K562 (cell line): ENCODE results near the gene SECISBP2.

Experiments
- ARHGAP35 ChIP-seq: fragments of 450-650 bp; IDR thresholded peaks from 2 replicates; pipeline ENCODE4 v1.6.1; 2018; ENCODE audit not compliant: partially characterized antibody
- ATF3 ChIP-seq, 2 experiments: fragments of 450-650 bp in 1 of 2; sonication (generic) in 1 of 2; formaldehyde crosslinking in 1 of 2; IDR thresholded peaks in 1 of 2; conservative IDR thresholded peaks in 1 of 2; 2 replicates each; pipeline versions ENCODE4 v1.6.1 to v1.8.1; 2016 to 2023; ENCODE audit warnings: mild to moderate bottlenecking in 2 of 2, moderate library complexity in 2 of 2, inconsistent platforms in 1 of 2, missing genetic modification reagents in 1 of 2
- CTCF ChIP-seq, 3 experiments: IDR thresholded peaks in 2 of 3; conservative IDR thresholded peaks in 1 of 3; 2 replicates each; pipeline ENCODE4 v1.5.1; 2011 to 2012; ENCODE audit warnings: low read length in 3 of 3, mild to moderate bottlenecking in 3 of 3, control low read depth in 2 of 3, improper control_type of control experiment in 1 of 3, inconsistent platforms in 1 of 3, low read depth in 1 of 3, mixed read lengths in 1 of 3, moderate library complexity in 1 of 3; ENCODE audit not compliant: insufficient read depth in 2 of 3
- ERF ChIP-seq: fragments of 450-650 bp; formaldehyde crosslinking; IDR thresholded peaks from 2 replicates; pipeline ENCODE4 v1.4.0; 2020; ENCODE audit warnings: mild to moderate bottlenecking, mixed read lengths
- EZH2 ChIP-seq: IDR thresholded peaks from 2 replicates; pipeline ENCODE4 v1.6.1; 2012; ENCODE audit warnings: low read depth, mild to moderate bottlenecking, inconsistent platforms, low read length, borderline replicate concordance
- HMG20B ChIP-seq: fragments of 250-450 bp; sonication (Bioruptor Pico); IDR thresholded peaks from 2 replicates; pipeline ENCODE4 v1.5.0; 2021; ENCODE audit warnings: mild to moderate bottlenecking
- NONO ChIP-seq, 2 experiments: fragments of 200-400 bp in 1 of 2; fragments of 450-650 bp in 1 of 2; formaldehyde crosslinking in 1 of 2; IDR thresholded peaks; 2 replicates each; pipeline ENCODE4 v1.6.1; 2017; ENCODE audit warnings: low read depth in 2 of 2, mild to moderate bottlenecking in 2 of 2, moderate library complexity in 2 of 2, low read length in 1 of 2
- PML ChIP-seq: IDR thresholded peaks from 2 replicates; pipeline ENCODE4 v1.6.1; 2012; ENCODE audit warnings: low read length, inconsistent platforms
- RCOR1 ChIP-seq, 2 experiments: IDR thresholded peaks; 2 replicates each; pipeline ENCODE4 v1.6.1; 2012; ENCODE audit warnings: low read depth in 2 of 2, low read length in 2 of 2, borderline replicate concordance in 1 of 2, improper control_type of control experiment in 1 of 2
- TAF1 ChIP-seq: IDR thresholded peaks from 2 replicates; pipeline ENCODE4 v1.6.1; 2011; ENCODE audit warnings: mild to moderate bottlenecking, low read length, moderate library complexity; ENCODE audit not compliant: insufficient read depth, control insufficient read depth, severe bottlenecking; ENCODE audit errors: extremely low read depth
- USF1 ChIP-seq: sonication (generic); formaldehyde crosslinking; IDR thresholded peaks from 2 replicates; pipeline ENCODE4 v1.9.0; 2022; ENCODE audit warnings: mild to moderate bottlenecking, missing genetic modification reagents
- ZNF263 ChIP-seq: sonication (generic); formaldehyde crosslinking; IDR thresholded peaks from 2 replicates; pipeline ENCODE4 v1.8.0; 2022; ENCODE audit warnings: mild to moderate bottlenecking, missing genetic modification reagents, borderline replicate concordance
- ZNF785 ChIP-seq: fragments of 250-450 bp; sonication (Bioruptor Pico); IDR thresholded peaks from 2 replicates; pipeline ENCODE4 v1.4.0; 2020; ENCODE audit warnings: mild to moderate bottlenecking

GRCh38 chr9:89354471-89354870 lies 36.2 kb downstream of the SECISBP2 start:
- TF ChIP-seq CTCF (IDR thresholded peaks at IDR 0.05 in 2 of 3, conservative IDR thresholded peaks at IDR 0.05 in 1 of 3; ENCODE audit: insufficient read depth in 2 of 3, low read depth in 1 of 3, low read length in 3 of 3), result no peak
- no peak for TF ChIP-seq PML
- no peak for TF ChIP-seq ARHGAP35
- no peak for TF ChIP-seq USF1 (CRISPR knock-in tag)
- TF ChIP-seq EZH2, result no peak
- TF ChIP-seq ZNF785 (CRISPR knock-in tag), result no peak
- no peak for TF ChIP-seq ATF3 (IDR thresholded peaks at IDR 0.05)
- TF ChIP-seq ATF3 (CRISPR knock-in tag; conservative IDR thresholded peaks at IDR 0.05), result no peak
- TF ChIP-seq ERF (CRISPR knock-in tag), result no peak
- TF ChIP-seq NONO (IDR thresholded peaks at IDR 0.05; ENCODE audit: low read depth in 2 of 2, low read length in 1 of 2), result no peak
- no peak for TF ChIP-seq ZNF263 (CRISPR knock-in tag)
- TF ChIP-seq RCOR1 (IDR thresholded peaks at IDR 0.05; ENCODE audit: borderline replicate concordance in 1 of 2, low read depth in 2 of 2, low read length in 2 of 2), result no peak
- no peak for TF ChIP-seq TAF1
- no peak for TF ChIP-seq HMG20B
